Stomach (tissue), 4 donors: ENCODE data around the gene CFAP161.

Source experiments
- EP300 ChIP-seq: sonication (generic); formaldehyde crosslinking; IDR thresholded peaks from one replicate; pipeline ENCODE4 v1.6.1; 2017; ENCODE audit warnings: antibody characterized with exemption
- POLR2A ChIP-seq, 4 donors: fragments of 450-650 bp; IDR thresholded peaks; one replicate each; pipeline ENCODE4 v1.6.1; 2016; ENCODE audit warnings: antibody characterized with exemption in 4 of 4, control low read depth in 2 of 4, mild to moderate bottlenecking in 1 of 4, moderate library complexity in 1 of 4
- POLR2AphosphoS5 ChIP-seq, 3 donors: sonication (generic); formaldehyde crosslinking; IDR thresholded peaks; one replicate each; pipeline ENCODE4 v1.6.1; 2016; ENCODE audit warnings: antibody characterized with exemption in 3 of 3
- TF ChIP-seq, protein P1 (sequence below), 7 experiments: fragments of 450-650 bp in 4 of 7; fragments of 200-600 bp in 3 of 7; sonication (generic) in 3 of 7; IDR thresholded peaks; one replicate each; pipeline ENCODE4 v1.5.1; 2016 to 2019; ENCODE audit warnings: antibody characterized with exemption in 7 of 7, control low read depth in 2 of 7, mild to moderate bottlenecking in 1 of 7

DNA sequence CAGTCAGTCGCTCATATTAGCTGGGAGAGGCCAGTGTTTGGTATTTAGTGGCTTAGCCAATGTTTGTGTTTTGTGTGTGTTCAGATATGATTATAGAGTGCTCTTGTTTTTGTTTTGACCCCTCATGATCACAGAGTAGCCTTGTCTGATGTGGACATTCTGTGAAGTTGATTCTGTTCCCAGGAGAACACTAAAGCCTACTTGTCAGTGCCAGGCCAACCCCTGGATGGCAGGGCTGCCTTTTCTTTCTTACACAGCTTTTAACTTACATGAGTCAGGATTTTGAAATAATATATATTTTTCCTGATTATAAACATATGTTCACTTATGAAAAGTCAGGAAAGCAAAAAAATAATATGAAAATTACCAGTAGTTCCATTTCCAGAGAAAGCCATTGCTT lies 11.9 kb downstream of the CFAP161 start:
- TF ChIP-seq, protein P1, sequence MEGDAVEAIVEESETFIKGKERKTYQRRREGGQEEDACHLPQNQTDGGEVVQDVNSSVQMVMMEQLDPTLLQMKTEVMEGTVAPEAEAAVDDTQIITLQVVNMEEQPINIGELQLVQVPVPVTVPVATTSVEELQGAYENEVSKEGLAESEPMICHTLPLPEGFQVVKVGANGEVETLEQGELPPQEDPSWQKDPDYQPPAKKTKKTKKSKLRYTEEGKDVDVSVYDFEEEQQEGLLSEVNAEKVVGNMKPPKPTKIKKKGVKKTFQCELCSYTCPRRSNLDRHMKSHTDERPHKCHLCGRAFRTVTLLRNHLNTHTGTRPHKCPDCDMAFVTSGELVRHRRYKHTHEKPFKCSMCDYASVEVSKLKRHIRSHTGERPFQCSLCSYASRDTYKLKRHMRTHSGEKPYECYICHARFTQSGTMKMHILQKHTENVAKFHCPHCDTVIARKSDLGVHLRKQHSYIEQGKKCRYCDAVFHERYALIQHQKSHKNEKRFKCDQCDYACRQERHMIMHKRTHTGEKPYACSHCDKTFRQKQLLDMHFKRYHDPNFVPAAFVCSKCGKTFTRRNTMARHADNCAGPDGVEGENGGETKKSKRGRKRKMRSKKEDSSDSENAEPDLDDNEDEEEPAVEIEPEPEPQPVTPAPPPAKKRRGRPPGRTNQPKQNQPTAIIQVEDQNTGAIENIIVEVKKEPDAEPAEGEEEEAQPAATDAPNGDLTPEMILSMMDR (IDR thresholded peaks at IDR 0.05) = no peak
- TF ChIP-seq POLR2AphosphoS5 (IDR thresholded peaks at IDR 0.05) (no peak), EP300 (no peak), POLR2A (IDR thresholded peaks at IDR 0.05) (no peak)
